DMS153 (cell line): ENCODE results near the gene CAMTA1.

Experiments
- DNase-seq: peaks from one replicate; lab custom pipeline; 2025; lab: John Stamatoyannopoulos, UW

CAMTA1 gene

DNA sequence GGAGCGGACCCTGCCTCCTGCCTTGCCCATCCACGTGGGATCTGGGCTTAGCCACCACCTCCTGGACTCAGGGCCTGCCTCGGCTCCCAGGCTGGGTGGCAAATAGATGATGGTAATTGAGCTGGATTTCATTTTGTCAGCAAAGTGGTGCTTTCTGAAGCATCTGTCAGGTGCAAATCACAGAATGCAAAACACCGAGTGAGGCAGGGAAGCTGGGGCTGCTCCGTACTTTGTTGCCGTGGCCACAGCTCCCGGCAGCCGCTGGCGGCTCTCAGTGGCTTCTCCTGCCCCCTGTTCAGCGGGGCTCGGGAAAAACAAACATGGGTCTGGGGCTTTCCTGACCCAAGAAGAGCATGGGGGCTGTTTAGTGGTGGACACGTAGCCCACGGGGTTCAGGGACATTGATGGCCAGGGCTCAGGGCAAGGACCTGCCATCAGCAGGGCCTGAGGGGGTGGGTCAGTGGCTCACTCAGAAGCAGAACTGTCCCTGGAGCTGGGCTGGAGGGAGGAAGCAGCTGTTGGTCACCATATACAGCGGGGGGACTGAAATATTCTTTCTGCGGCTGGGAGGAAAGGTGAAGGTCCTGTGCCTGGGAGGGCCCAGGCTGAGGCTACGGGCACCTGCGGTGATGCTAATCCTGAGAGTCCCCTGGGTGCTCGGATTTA, 855.8 kb downstream of the CAMTA1 start:
- peak; percentile 19 for DNase-seq

DNA sequence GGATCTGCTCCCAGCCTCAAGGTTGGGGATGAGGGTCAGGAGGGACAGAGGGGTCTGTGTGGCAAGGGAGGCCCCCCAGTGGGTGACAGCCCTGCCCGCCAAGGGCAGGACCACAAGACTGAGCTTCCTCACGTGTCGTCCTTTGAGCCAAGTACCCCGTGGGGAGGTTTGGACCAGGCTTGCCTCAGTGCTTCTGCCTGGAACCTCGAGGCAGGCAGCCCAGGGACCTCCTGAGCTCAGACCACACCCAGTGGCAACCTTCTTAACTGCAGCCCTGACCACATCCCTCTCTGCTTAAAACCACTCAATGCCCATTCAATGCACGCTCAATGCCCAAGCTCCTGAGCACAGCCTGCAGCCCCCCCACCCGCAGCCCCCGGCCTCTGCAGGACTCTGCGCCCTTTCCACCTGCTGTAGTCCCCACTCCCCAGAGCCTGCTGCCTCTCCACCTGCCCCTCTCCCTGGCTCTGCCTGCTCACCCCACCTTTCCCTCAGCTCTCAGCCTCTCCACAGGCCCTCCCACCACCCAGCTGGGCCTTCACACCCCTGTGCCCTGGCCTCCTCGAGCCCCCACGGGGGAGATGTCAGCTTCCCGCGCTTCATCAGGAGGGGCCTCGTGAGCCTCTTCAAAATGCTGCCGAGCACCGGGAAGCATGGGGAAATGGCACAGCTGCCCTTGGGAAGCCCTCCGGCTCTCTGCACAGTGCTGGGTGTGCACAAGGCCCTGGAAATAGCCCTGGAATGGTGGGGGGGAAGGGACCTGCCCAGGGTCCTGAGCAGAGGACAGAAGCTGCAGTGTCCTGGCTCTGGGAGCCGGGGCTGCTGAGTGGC, 856.5 kb downstream of the CAMTA1 start:
- no peak for DNase-seq

DNA sequence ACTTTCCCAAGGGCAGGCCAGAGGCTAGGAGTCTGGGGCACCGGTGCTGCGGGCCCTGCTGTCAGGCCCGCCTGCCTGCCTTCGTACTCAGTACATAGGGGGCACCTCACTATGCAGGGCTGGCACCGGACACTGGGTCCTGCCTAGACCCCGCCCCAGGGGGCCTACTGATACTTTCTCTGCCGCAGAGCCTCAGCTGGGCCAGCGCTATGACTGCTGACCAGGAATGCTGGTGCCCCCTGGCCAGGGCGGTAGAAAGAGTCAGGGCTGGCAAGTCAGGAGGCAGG, 857.1 kb downstream of the CAMTA1 start:
- no peak for DNase-seq

DNA sequence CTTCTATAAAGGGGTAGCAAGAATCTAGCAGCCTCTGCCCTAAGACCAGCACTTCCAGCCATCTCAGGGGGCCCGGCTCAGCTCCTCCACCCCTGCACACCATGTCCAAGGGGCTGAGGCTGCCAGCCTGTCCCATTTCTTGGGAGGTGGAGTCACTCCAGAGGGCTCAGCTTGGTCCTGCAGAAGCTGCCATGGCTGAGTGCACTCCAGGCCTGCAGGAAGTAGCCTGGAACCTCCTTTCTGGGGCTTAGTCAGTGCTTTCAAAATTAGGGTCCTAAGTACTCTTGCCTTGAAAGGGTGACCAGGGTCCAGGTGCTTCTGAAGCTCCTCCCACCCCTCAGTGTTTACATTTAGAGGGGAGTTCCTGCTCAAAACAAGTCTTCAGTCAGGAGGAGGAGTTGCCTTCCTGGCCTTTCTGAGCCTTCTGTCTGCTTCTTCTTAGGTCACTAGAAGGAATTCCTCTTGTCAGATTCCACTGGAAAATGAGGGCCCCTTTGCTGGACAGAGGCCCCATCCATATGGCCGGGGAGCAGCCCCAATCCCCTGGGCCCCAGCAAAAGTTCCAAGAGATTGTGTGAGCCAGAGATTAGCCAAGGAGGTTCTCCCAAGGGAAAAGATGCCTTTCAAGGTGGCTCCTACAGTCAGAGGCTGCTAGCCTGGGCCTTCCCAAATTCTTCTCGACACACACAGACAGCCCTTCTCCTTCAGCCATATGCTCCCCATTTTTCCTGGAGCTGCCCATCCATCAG, 857.7 kb downstream of the CAMTA1 start:
- no peak for DNase-seq

DNA sequence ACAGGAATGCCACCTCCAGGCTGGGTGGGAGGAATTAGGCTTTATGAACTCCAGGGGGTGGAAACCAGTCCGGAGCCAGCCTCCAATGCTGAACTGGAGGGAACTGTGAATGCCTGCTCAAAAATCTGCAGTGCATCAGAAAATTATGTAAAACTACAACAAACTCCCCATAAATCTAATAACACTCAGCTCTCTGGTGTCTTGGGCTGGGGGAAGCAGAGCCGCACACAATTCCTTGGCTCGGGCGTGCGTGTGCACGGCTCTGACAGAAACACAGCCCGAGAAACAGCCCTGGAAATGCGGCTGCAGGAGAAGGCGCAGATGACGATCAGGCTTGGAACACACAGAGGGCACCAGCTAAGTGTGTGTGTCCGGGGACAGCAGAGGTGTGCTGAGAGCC, 858.3 kb downstream of the CAMTA1 start:
- no peak for DNase-seq

DNA sequence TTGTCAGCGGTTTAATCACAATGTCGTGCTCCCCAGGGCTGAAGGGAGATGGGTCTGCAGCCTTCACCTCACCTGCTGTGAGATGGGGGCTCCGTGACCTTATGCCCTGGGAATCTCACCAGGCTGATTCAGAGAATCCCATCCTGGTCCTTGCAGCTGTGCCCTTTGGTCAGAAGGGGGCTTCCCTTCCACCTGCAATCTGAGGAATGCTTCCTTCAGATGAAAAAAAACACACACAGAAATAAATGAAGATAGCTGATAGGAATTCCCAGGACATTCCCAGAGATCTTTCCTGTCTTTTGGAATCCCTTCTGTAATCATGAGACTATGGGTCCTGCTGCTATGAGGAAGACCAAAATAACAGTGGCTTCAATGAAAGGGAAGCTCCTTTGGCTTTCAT, 858.8 kb downstream of the CAMTA1 start:
- DNase-seq, result no peak

DNA sequence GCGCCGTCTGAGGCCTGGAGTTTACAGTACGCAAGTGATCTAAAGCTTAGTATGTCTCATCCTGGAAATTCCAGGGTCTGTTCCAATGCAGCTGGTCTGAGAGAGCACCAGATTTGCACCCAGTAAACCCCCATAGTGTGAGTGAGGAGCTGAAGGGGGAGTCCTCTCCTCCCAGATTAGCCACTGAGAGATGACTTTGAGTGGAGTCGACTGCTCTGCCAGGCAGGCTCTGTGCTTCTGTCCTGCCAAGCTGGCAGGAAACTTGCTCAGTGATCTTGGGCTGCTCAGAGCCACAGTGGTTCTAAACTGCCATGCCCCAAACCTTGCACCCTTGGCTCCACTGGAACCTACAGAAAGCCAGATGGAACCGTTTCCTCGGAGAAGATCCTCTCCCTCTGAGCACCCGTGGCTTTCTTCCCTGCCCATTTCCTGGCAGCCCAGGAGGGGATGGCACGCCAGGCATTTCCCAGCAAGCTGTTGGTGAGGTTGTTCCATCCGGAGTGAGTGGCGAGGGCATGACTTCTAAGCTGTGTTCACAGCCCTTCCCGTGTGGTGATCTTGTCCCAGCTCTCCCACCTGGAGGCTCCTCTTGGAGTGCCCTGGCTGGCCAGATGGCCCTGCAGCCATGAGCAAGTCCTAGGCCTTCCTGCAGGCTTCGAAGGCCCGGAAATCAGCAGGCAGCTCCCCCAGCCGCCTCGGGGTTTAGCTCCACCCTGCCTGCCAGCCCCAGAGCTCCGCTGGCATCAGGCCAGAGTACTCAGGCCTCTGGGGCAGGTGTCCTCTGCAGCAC, 859.9 kb downstream of the CAMTA1 start:
- DNase-seq, result peak; percentile 97

DNA sequence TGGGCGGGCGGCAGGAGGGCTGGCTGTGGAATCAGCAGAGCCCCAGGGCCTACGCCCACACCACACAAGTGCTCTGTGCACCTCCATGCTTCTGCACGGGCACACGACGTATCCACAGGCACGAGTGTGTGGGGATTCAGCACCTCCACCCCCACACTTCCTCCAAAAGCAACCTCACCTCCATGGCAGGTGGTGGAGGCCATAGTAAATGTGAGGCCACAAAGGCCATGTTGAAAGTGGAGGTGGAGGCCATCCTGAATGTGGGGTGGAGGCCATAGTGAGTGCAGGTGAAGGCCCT, 860.4 kb downstream of the CAMTA1 start:
- no peak for DNase-seq

DNA sequence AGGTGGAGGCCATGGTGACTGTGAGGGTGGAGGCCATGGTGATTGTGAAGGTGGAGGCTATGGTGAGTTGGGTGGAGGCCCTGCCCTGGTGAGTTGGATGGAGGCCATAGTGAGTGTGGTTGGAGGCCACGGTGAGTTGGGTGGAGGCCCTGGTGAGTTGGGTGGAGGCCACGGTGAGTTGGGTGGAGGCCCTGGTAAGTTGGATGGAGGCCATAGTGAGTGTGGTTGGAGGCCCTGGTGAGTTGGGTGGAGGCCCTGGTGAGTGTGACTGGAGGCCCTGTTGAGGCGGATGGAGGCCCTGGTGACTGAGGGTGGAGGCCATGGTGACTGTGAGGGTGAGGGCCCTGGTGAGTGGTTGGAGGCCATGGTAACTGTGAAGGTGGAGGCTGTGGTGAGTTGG, 860.9 kb downstream of the CAMTA1 start:
- DNase-seq, result no peak

DNA sequence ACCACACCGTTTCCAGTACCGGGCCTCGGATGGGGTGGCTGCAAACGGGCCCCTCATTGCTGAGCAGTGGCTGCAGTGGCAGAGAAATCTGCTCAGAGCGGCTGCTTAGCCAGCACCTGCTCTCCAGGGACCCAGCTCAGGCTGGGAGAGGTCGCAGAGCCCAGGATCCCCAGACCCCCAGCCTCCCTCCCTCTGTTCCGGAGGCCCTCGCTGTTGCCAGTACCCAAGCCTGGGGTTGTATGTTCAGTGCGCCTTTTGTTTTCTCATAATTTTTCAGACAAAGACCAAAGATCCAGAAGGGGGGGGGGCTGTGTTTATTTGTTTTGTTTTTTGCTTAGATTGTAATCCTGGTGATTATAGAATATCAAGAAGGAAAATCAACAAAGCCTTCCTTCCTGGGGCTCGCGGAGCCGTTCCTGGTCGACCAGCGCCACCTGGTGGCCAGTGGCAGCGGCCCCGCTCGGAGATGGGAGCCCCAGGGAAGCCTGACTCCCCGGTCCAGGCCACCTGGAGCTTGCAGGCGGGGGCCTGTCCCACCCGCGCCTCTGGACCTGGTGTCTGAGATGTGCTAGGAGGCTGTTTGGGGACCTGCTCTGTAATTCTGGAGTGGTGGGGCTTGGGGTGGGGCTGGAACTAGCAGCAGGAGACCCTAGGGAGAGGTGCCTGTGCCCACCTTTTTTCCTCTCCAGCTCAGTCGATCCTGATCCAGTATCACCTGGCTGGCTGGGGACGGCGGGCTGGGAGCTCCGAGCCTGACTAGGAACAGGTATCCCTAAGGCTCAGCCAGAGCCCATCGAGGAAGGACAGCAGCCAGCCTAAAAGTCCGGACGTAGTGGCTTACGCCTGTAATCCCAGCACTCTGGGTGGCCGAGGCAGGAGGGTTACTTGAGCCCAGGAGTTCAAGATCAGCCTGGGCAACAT, 862.0 kb downstream of the CAMTA1 start:
- DNase-seq, result peak; percentile 64

DNA sequence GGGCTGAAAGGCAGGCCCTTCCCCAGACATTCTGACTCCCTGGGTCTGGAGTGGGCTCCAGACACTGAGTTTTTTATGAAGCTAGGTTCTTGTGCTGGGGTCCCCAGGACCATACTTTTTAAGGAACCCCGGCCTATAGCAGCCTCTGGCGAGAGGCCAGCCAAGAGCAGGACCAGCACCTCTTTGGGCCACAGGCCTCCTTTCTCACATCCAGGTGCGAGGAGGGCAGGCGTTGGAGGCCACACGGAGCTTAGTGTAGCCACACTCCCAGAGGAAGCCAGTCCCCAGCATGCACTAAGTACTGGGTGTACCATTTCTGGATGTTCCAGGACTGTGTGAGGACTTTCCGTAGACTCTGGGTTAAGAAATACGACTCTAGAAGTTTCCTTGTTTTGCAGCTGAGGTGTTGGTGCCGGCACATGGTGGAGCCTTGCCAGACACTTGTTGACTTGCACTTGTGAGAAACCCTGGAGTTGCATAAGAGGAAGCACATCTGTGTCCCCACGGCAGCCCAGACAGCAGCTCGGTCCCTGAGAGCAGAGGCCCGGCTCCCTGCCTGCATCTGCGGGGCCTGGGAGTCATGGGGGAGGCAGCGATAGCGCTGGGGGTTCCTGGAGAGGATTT, 863.6 kb downstream of the CAMTA1 start:
- DNase-seq, result peak; percentile 40

DNA sequence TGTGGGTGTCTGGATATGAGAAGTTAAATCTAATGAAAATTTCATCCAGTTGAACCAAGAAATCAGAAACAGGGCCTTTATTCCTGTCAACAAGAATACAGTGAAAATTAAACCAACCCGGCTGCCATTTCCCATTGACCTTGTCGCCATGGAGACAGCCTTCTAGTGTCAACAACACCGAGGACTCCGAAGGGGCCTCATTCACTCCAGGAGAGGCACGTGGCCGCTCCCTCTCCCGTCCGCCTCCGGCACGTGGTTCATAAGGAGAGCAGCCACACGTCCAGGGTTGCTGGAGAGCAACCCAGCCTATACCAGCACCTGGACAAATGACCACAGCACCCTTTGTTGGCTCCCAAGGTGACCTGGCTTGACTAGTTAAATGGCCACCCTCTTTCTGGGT, 865.5 kb downstream of the CAMTA1 start:
- peak; percentile 93 for DNase-seq

DNA sequence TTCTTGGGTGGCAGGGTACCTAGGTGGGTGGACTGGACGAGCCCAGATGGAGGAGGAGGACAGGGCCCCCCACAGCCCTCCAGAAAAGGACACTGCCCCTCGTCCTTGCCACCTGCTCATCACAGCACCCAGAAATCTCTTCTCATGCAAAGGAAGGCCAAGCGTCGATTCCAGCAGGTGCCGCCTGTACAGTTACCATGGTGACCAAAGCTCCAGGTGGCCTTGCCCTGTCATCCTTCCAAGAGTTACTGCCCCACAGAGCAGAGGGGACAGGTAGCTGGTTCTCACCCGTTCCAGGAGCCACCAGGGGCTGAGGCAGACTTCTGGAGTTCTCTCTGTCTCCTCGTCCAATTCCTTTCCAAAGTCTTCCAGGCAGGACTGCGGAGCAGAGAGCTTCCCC, 865.9 kb downstream of the CAMTA1 start:
- peak; percentile 68 for DNase-seq

DNA sequence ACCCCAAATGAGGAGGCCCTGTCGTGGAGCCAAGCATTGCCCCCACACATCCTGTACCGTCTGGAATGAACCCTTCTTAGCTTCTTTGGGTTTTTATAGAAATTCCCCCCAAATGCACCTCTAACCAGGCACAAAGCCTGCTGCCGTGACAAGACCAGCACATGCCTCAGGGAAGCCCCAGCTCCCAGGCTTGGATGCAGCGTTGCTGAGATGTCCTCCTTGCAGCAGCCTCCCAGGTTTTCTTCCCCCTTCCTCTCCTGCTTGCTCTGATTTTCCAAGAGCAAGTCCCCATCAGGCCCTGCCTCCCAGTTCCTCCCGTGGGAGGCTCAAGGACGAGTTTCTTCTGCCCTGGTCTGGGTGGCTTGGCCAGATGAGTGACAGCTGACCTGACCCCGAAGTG, 866.8 kb downstream of the CAMTA1 start:
- DNase-seq, result no peak

DNA sequence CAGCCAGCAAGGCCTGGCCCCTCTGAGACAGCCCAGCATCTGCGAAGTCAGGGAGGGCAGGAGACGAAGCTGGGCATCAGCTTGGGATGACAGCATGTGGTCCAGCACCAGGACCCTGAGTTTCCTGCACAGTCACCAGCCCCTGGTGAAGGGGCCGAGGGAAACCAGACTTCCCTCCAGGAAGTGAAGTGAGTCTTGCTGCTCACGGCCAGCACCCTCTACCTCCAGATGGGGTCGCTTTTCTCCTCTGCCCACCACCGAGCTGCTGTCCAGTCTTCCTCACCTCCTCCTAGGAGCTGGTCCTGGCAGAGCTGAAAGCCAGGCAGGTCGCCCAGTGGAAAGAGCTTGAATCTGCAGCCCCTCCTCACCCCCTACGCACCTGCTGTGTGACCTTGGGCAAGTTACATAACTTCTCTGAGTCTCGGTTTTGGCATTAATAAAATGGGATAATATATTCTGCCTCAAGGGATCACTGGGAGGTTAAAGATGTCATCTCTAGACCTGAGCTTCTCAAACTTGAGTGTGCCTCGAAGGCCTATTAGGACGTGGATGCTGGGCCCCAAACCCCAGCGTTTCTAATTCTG, 867.4 kb downstream of the CAMTA1 start:
- no peak for DNase-seq

DNA sequence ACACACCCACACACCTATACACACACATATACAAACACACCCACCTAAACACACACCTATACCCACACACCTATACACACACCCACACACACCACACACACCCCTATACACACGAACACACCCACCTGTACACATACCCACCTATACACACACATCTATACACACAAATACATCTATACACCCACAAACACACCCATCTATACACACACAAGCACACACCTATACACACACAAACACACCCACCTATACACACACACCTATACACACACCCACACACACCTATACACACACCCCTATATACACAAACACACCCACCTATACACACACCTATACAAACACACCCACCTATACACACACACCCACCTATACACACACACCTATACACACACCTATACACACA, 869.5 kb downstream of the CAMTA1 start:
- DNase-seq, result no peak

DNA sequence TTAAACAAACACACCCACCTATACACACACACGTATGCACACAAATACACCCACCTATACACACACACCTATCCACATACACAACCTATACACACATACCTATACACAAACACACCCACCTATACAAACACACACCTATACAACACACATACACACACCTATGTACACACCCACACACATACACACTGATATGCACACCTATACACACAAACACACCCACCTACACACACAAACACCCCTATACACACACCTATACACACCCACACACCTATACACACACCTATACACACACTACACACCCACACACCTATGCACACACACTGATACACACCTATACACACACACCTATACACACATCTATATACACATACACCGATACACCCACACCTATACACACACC, 870.1 kb downstream of the CAMTA1 start:
- DNase-seq, result no peak

DNA sequence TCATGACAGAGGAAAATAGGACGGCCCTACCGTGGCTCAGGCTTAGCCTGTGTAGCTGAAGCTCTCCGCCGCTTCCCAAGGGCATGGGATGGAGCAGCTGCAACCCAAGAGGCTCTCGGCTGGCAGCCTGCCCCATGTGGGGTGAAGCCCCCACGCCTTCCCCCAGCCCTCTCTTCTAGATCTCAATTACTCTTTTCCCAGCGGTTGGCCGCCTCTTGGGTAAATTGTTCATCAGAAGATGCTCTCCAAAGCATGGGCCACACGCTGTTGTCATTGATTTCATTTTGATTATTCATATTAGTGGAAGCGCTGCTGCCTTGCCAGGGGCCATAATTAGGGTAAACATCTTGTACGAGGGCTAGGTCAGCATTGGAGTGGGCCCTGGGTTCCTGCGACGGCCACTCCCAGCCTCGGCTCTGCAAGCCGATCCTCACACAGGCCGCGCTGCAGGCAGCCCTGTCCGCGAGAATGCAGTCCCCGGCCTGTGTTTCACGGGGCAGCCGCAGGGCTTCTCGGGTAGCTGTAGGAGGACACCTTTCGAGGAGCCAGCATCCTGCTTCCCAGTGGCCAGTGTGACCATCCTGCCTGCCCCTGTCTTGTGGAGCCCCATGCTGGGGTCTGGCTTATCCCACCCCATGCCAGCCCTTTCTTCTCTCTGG, 871.4 kb downstream of the CAMTA1 start:
- DNase-seq, result no peak

DNA sequence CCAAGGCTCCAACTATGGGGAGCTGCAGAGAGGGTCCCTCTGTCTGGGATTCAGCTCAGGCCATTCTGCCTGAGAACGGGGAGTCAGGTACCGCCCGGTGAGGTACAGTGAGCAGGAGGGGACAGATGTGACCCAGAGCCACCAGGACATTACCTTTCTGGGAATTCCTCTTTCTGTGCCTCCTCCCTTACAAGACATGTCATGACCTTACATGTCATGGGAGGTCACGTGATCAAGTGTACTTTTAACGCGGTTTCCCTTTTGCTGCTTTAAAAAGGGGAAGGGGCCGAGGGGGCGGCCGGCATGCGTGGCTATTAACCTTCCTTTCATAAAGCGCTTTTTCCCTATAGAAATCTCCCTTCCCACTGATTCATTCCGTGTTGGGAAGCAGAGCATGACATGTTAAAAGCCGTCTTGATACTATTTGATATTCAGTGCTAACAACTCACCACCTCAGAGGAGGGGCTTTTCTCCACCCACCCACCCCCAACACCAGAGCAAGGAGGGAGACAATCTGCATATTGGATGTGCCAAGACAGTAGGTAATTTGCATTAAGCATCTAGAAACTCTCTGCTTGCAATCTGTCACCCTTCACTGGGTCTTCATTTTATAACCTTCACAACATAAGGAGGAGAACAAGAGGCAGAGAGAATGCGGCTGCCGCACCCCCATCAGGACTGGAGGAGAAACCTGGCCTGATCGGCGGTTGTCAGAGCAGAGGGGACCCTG, 872.2 kb downstream of the CAMTA1 start:
- no peak for DNase-seq
